GM12891 (cell line): Measurements from ENCODE around the gene ASTN2.

Experiments
- PAX5 ChIP-seq: IDR thresholded peaks from 2 replicates; pipeline ENCODE4 v1.6.1; 2011; ENCODE audit warnings: low read length, moderate library complexity, mild to moderate bottlenecking; ENCODE audit not compliant: insufficient read depth, severe bottlenecking
- POLR2A ChIP-seq: IDR thresholded peaks from 2 replicates; pipeline ENCODE4 v1.6.1; 2011; ENCODE audit warnings: low read depth, low read length, control low read depth
- POLR2AphosphoS5 ChIP-seq: IDR thresholded peaks from 2 replicates; pipeline ENCODE4 v1.6.1; 2011; ENCODE audit warnings: low read depth, low read length, control low read depth
- POU2F2 ChIP-seq: IDR thresholded peaks from 2 replicates; pipeline ENCODE4 v1.6.1; 2011; ENCODE audit warnings: low read depth, mild to moderate bottlenecking, control low read depth, low read length, moderate library complexity
- SPI1 ChIP-seq: IDR thresholded peaks from 2 replicates; pipeline ENCODE4 v1.6.1; 2011; ENCODE audit warnings: low read depth, low read length, control low read depth
- TAF1 ChIP-seq: IDR thresholded peaks from 2 replicates; pipeline ENCODE4 v1.6.1; 2011; ENCODE audit warnings: low read depth, low read length, control low read depth

DNA sequence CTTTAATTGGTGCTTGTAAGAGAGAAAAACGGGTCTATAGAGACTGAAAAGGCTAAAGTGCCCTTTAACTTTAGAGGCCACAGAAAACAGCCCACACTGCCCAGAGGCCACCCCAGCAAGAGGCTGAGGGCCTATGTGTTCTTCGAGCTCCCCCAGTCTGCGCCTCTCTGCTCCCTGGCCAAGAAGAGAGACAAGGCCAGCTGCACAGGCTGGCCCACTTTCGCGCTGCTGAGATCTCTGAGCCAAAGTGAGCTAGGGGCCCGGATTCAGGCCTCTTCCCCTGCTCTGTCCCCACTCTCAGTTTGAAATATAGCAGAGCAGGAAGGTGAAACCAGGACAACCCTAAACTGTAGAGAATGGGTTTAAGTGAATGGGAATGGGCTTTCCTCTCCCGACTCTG is 859.7 kb downstream of the ASTN2 start:
- TF ChIP-seq POLR2AphosphoS5, result no peak
- TF ChIP-seq TAF1, result no peak
- TF ChIP-seq POLR2A, result no peak
- no peak for TF ChIP-seq POU2F2
- TF ChIP-seq PAX5, result no peak
- no peak for TF ChIP-seq SPI1
